Stimulated activated CD8-positive, alpha-beta memory T cell treated with anti-CD3 and anti-CD28 coated beads, Interleukin-15, amount 100 ng/mL, for 1 hour (primary cell): ENCODE measurements around the gene RIOK3.
"Not testable (repeated sequence)": the region's sequence is repeated elsewhere in the genome, so short reads cannot be mapped to it uniquely, and the experiment has no call there.

Experiments used
- DNase-seq: peaks from one replicate; pipeline ENCODE4 v3.0.0-alpha.2; 2020; ENCODE audit warnings: low read depth

Gene RIOK3

DNA sequence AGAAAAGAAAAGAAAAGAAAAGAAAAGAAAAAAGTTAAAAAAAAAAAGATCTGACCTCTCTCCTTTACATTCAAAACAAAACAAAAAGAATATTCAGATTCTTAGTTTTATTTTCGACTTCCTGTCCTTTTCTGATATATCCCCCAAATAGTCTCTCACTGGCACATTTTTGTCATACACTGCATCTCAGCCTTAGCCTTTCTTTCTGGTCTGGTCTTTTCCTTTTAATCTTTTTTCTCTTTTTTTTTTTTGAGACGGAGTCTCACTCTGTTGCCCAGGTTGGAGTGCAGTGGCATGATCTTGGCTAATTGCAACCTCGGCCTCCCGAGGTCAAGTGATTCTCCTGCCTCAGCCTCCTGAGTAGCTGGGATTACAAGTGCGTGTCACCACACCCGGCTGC, 1.6 kb upstream of the RIOK3 start:
- DNase-seq = no peak

DNA sequence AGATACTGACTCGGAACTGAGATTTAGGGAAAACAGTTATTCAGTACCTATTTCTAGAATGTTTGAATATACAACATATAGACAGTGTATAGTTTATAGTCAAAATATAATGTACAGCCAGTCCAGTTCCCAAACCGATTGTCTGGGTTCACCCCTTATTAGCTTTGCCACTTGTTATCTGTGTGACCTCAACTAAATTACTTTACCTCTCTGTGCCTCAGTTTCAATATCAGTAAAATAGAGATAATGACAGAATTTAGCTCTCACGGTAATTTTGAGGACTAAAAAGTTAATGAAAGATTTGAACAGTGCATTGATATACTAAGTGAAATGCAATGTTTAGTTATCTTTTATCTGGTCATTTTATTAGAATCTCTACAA, 750 bp upstream of the RIOK3 start:
- DNase-seq = no peak

DNA sequence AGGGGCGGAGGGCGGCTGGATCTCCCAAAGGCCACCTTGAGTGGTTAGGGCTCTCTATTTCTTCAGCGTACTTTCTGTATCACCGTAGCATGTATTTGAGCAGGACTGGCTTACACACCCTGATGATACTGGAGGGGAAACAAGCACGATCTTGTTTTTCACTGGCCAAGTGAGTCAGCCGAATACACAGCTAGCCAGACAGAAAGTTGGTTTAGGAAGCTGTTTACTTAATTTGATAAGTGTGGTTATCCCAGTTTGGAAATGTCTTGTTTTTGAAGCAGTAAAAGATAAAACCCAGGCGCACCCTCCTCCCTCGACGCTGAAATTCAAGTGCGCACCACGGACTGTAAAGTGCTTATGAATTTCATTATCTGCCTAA, 582 bp downstream of the RIOK3 start:
- no peak for DNase-seq

DNA sequence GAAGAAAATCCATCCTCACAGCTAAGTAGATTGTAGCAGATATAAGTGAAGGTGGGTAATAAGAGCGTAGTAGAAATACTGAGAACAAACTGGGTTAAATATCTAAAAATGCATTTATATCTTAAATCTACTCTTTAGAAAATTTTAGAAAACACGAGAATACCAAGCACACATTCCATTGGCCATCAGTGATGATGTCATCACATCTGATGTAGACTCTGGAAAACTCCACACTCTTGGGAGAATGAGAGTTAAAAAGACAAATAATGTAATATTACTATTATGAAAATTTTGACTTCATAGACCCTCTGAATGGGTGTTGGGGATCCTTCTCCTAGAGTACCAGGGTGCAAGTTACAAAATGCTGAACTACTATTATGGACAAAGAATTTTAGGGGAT, 3.7 kb downstream of the RIOK3 start:
- no peak for DNase-seq

DNA sequence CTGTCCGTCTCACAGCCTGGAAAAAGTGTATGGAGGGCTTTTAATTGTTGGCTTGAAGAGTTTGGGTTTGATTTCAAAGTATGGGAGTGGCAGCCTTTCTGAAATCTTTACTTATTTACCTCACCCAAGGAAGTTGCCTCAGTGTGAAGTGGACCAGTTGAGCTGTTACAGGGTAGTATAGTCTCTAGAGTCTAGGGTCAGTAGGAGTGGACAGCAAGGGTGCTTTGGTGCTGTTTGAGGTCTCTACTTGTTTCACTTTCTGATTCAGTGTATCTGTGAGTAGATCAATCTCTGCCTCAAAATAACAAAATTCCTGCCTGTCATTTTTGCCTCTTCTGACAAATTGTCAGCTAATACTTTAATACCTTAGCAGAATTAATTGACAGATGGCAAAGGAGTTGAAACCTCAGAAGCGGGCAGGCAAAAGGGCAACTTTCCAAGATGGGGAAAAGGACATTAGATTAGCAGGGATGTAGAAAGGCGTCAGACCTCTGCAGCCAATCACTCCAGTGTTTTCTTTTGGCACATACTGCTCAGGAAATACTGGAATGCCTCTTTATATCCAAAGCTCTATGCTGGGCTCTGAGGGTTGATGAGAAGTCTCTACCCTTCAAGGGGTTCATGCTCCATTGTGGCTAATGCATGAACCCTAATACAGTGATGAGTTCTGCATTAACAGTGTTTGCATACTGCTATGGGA, 5.9 kb downstream of the RIOK3 start:
- DNase-seq = no peak

DNA sequence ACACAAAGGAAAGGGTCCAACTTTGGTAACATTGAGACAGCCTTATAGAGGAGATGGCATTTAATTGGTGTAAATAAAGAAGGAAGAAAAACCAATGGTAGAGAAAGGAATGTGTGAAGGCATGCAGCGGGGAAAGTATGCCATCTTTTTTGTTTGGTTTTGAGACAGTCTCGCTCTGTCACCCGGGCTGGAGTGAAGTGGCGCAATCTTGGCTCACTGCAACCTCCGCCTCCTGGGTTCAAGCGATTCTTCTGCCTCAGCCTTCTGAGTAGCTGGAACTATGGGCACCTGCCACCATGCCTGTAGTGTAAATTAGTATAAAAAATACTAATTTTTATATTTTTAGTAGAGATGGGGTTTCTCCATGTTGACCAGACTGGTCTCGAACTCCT, 6.4 kb downstream of the RIOK3 start:
- no peak for DNase-seq

DNA sequence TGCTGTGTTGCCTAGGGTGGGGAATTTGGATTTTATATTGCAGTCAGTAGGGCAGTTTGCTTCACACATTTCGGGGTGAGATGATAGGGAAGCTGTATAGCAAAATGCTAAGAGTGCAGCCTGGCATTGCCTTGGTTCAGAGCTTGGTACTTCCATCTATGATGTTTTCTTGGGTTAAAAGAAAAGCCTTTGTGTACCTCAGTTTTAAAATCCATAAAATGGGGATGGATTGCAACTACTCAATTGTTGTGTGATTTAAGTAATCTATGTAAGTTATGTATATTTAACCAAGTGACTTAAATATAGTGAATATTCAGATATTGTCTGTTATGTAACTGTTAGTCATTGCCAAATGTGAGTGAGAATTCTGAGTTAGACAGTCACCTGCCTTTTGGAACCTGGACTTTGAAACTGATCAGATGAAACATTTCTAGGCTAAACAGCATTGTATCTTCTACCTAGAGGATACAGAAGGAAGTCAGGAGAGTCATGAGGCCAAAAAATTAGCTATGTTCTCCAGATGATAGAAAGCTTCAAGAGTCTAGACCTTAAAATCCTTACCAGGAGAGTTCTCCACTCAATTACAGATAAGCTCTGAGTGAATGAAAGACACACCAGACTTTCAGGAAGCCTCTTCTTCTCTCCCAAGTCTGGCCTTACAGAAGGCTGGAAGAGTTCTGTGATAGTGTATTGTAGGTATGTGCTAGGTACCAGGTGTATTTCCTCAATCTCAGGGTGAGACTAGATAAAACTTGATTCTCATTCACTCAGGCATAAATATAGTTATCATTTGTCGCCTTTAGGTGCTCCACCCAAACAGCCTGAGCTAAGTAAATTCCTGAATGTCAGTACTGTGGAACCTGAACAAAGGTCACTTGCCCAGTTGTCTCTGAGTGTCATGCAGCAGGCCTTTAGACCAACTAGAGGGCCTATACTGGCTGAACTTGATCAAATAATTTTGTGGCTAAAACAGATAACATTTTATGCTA, 7.5 kb downstream of the RIOK3 start:
- DNase-seq = no peak

DNA sequence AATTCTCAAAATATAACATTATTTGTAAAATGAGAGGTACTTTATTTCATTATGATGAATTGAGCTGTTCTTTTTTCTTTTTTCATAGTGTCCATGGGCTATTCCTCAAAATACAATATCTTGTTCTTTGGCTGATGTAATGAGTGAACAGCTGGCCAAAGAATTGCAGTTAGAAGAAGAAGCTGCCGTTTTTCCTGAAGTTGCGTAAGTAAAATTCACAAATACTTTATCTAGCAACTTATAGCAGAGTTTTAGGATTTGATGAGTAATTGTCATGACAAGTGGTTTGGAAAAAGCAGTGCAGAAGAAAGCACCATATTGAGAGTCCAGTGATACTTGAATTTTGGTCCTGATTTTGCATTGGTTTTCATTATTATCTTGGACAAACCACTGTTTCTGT, 9.8 kb downstream of the RIOK3 start:
- no peak for DNase-seq

DNA sequence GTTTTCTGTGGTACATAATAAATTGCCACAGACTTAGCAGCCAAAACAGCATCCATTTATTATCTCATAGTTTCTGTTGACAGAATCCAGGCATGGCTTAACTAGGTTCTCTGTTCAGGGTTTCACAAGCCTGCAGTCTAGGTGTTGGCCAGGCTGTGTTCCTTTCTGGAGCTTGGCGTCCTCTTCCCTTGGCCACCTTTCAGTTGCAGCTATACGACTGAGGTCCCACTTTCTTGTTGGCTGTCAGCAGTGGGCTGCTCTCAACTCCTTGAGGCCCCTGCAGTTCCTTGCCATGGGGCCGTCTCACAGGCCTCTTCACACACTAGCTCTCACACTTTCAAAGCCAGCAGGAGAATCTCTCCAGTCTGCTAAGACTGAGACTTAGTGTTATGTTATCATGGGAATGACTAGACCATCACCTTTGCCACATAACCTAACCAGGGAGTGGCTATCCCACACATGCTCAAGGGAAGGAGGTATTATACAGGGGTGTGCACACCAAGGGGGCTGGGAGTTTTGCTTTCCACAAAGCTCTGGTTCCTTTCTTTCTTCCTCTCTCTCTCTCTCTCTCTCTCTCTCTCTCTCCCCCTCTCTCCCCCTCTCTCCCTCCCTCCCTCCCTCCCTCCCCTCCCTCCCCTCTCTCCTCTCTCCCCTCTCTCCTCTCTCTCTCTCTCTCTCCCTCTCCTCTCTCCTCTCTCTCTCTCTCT, 15.8 kb downstream of the RIOK3 start:
- DNase-seq = no peak

DNA sequence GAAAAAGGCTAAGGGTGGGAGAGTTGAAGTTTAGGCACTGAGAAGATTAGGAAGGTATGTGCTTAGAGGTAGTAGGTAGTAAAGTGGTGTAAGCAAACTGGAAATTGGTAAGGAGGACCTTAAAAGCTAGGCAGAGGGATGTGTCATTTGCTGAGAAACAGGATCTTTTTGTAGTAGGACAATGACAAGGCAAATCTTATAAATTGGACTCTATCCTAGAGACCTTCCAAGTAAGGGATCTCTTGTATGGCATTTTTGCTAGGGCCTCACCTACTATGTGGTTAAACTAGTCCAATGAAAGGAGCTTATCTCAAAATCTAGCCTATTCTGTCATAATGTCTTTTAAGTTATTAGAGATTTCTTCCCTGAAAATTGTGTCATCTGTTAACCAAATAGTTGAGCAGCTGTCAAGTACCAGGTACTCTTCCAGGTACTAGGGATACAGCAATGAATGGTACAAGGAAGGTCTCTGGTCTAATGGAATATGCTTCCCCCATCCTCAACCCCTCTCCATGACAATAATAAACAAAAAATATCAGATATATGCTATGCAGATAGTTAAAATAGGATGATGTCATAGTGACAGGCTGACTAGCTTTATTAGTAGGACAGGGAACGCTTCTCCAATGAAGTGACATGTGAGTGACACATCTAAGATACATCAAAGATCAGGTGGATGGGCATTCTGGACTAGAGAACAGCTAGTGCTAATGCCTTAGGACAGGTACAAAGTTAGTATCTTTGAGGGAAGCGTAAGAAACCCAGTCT, 17.7 kb downstream of the RIOK3 start:
- DNase-seq = no peak

DNA sequence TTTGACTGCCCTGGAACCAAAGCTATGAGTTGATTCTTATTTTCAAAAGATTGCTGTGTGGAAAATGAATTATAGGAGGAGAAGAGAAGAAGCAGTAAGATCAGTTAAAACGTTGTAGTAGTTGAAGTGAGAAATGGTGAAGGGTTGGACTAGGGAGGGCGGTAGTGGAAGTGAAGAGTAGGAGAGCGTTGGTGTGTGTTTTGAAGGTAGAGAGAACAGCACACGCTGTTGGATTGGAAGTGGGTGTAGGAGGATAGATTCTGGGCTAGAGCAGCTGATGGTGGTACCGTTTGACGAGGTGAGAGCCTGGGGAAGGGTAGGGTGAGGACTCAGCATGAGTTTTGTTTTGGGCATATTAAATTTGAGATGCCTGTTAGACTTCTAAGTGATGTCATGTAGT, 18.4 kb downstream of the RIOK3 start:
- DNase-seq = no peak

DNA sequence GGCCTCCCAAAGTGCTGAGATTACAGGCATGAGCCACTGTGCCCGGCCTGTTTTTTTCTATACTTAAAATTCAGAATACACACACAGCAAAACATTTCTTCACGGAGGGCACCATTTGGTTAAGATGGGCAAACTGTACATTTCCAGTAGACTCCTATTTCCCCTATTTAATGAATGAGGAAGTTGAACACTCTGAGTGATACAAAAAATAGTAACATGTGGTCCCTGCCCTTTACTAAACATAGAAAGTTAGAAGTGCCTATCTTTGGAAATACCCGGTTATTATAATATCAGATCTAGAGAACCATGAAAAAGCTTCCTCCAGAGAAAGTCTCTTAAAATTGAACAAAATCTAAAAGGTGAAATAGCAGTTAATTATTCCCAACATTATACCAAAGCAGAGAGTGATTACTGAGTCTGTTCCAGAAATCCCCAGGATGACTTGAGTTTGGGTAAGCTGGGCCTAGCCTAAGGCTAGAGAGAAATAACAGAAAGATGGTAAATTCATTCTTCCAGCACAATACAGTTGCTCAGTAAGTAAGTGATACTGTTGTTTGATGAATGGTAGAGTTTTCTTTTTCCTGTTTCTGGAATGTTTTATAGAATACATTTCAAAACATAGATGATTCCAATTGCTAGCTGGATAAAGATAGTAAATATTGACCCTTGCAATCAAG, 26.9 kb downstream of the RIOK3 start:
- DNase-seq = no peak

DNA sequence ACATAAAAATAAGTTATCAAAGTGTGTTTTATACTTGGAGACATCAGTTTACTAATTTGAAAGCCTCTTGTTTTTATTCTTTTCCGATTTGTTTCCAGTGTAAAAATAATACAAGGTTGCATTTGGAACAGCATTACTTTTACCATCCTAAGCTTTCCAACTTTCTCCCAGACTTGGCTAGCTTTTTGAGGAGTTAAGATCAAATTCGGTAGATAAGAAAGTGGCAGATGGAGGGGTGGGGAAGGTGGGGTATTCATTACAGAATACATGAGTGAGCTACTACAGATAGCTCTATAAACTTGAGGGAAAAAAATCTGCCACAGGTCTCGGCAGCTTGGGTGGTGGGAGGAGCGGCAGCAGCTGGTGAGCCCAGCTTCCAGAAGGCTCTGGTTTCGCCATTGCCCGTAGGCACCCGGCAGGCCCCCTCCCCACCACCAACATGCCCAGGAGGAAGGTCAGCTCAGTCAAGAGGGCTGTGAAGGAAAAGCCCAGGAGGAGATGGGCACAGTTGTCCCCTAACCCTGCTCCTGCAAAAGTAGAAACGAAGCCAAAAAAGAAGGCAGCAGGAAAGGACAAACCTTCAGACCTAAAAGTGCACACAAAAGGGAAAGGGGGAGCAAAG, 31.6 kb downstream of the RIOK3 start:
- DNase-seq = no peak

DNA sequence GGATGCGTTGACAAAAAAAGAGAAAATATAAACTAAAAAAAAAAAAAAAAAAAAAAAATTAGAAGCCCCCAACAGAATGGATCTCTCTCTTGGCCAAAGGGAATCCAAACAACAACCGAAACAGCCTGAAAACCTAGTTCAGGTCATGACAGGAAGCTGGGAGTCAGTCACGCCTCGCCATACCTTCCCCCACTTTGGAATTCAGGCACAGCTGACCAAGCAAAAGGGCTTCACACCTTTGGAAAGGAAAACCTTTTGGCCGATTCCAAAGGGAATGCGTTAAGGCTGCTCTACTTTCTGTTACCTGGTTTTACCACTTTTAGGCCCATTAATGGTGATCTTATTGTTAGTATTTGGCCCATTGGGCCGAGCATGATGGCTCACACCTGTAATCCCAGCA, 32.3 kb downstream of the RIOK3 start:
- DNase-seq = no peak

DNA sequence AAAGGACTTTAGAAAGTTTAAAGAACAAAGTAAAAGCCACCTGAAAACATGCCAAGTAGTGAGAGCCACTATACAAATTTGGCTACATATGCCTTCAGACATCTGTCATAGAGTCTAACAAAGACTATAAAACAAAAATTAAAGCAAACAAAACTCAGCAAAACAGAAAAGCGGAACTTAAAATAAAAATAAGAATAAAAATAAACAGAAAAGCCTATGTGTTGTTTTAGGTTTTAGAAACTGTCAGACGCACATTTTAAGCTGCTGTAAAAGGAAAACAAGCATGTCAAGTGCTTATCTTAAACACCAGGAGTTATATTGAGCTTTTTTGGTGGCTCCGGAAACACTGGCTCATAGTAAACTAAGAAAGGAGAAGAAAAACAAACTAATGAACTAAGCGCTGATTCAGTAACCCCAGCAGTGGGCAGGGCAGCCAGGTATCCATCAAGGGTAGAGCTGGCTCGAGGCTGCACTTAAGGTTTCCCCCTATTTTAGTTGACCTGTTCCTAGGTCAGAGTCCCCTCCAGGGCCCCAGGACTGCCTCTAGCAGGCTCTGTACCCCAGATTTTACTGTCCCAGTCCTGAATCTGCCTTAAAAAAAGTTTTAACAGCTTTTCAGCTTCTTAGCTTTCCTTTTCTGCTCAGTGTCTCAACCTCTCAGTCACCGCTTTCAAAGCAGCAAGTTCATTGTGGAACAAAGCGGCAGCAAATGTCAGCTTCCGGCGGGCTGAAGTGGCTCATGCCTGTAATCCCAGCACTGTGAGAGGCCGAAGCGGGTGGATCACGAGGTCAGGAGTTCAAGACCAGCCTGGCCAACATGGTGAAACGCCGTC, 34.9 kb downstream of the RIOK3 start:
- peak; percentile 5 for DNase-seq

DNA sequence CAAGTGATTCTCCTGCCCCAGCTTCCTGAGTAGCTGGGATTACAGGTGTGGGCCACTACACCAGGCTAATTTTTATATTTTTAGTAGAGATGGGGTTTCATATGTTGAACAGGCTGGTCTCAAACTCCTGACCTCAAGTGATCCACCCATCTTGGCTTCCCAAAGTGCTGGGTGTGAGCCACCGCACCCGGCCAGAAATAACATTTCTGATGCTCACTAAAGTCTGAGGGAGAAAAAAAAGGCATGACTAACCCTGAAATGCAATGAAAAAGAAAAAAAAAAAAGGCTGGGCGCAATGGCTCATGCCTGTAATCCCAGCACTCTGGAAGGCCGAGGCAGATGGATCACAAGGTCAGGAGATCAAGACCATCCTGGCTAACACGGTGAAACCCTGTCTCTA, 36.5 kb downstream of the RIOK3 start:
- not testable (repeated sequence) for DNase-seq

DNA sequence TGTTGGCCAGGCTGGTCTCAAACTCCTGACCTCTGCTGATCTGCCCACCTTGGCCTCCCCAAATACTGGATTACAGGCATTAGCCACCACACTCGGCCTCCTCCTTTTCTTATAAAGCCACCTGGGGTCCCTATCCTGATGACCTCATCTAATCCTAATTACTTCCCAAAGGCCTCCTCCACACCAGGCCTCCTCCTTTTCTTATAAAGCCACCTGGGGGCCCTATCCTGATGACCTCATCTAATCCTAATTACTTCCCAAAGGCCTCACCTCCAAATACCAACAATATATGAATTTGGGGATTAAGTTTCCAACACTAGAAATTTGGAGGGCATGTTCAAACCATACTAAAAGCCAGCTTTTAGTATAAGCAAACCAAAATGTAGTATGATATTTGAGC, 40.6 kb downstream of the RIOK3 start:
- DNase-seq = no peak

DNA sequence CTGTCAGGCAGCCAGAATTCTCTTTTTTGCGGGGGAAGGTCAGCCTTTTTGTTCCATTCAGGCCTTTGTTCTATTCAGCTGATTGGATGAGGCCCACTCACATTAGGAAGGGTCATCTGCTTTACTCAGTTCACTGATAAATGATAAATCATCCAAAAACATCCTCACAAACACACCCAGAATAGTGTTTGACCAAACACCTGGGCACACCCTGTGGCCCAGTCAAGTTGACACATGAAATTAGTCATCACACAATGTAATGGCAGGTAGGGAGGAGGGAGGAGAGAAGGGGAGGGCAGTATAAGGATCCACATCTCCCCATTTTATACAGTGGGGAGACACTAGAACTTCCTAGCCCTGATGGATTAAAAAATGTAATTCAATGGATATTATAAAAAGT, 41.9 kb downstream of the RIOK3 start:
- DNase-seq = no peak

DNA sequence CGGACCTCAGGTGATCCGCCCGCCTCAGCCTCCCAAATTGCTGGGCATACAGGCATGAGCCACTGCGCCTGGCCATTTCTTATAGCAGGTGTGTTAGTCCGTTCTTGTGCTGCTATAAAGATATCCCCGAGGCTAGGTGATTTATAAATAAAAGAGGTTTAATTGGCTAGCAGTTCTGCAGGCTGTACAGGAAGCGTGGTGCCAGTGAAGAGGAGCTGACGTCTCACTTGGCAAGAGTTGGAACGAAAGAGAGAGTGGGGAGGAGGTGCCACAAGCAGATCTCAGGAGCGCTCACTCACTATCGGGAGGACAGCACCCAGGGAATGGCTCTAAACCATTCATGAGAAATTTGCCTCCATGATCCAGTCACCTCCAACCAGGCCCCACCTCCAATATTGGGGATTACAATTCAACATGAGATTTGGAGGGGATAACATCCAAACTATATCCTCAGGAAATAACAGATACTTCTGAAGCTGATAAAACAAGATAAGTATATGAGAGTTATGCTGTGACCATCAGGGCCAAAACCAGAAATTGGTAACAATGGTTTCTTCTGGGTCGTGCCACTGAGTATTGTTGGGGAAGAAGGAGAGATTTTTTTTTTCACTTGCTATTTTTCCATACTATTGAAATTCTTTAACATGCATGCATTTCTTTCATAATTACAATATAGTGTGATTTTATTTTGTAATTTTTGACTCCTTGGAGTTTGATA, 42.8 kb downstream of the RIOK3 start:
- DNase-seq = no peak

DNA sequence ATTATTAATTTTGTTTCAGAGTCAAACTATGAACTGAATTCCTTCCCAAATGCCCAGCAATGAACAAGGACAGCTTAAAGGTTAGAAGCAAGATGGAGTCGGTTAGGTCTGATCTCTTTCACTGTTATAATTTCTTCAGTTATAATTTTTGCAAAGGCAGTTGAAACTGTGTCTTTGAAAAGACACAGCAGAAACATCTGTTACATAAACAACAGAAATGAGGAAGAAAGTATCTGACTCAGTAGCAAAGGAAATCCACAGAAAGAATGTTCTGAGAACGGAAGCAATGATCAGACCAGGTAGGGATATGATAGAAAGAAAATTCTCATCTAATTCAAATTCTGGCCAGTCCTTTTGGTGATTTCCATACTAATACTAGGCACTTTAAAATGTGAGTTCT, 45.0 kb downstream of the RIOK3 start:
- no peak for DNase-seq
